Right lobe of liver (tissue), 4 donors: ENCODE measurements around the gene TEKT4.
"Not testable (repeated sequence)": the region's sequence is repeated elsewhere in the genome, so short reads cannot be mapped to it uniquely, and the experiment has no call there.

ENCODE experiments used
- POLR2A ChIP-seq: fragments of 450-650 bp; IDR thresholded peaks from one replicate; pipeline ENCODE4 v1.6.1; 2017; ENCODE audit warnings: antibody characterized with exemption, mild to moderate bottlenecking
- TF ChIP-seq, protein P1 (sequence below), 4 donors: fragments of 200-600 bp in 3 of 4; fragments of 450-650 bp in 1 of 4; IDR thresholded peaks; one replicate each; pipeline versions ENCODE4 v1.5.1 to v1.8.0; 2016 to 2022; ENCODE audit warnings: antibody characterized with exemption in 4 of 4, mild to moderate bottlenecking in 2 of 4
- donor health status: DM: no; HTN: no; CAD: no.
- donor health status: DM: no; HTN: no; CAD: no.
- donor health status: DM: no; HTN: yes; CAD: no.

DNA sequence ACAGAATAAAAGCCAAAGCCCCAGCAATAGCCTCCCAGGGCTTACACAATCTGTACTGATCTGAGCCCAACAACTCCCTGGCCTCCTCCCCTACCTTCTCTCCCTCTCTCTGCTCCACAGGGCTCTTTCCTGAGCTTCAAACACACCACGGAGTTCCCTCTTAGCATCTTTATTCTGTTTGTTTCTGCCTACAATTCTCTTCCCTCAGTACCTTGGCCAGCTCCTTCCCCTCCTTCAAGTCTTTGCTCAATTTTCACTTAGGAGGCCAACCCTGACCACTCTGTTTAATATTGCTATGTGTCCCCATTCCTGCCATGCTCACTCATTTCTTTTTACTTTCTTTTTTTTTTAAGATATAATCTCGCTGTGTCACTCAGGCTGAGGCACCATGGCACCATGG is 53.8 kb downstream of the TEKT4 start:
- TF ChIP-seq, protein P1, sequence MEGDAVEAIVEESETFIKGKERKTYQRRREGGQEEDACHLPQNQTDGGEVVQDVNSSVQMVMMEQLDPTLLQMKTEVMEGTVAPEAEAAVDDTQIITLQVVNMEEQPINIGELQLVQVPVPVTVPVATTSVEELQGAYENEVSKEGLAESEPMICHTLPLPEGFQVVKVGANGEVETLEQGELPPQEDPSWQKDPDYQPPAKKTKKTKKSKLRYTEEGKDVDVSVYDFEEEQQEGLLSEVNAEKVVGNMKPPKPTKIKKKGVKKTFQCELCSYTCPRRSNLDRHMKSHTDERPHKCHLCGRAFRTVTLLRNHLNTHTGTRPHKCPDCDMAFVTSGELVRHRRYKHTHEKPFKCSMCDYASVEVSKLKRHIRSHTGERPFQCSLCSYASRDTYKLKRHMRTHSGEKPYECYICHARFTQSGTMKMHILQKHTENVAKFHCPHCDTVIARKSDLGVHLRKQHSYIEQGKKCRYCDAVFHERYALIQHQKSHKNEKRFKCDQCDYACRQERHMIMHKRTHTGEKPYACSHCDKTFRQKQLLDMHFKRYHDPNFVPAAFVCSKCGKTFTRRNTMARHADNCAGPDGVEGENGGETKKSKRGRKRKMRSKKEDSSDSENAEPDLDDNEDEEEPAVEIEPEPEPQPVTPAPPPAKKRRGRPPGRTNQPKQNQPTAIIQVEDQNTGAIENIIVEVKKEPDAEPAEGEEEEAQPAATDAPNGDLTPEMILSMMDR (IDR thresholded peaks at IDR 0.05), result not testable (repeated sequence)
- not testable (repeated sequence) for TF ChIP-seq POLR2A
